Osteocyte (in vitro differentiated cells): ENCODE data around the gene SMAD1. TPM values are rescaled to one million over a fixed set of nuclear protein-coding genes. Genes with fewer than 3 reads are reported as not detected.

Source experiments
- DNase-seq: peaks from one replicate; pipeline ENCODE4 v3.0.0; 2021; ENCODE audit warnings: mixed read lengths; ENCODE audit not compliant: unreplicated experiment; ENCODE audit errors: extremely low spot score
- H3K27ac Mint-ChIP-seq: one replicate; pipeline ENCODE4 v1.8.0; 2021; ENCODE audit warnings: mild to moderate bottlenecking, mixed read lengths; ENCODE audit not compliant: unreplicated experiment
- H3K27me3 Mint-ChIP-seq: one replicate; pipeline ENCODE4 v1.8.0; 2021; ENCODE audit warnings: mixed read lengths; ENCODE audit not compliant: unreplicated experiment
- H3K36me3 Mint-ChIP-seq: one replicate; pipeline ENCODE4 v1.8.0; 2021; ENCODE audit warnings: mixed read lengths; ENCODE audit not compliant: unreplicated experiment
- H3K4me1 Mint-ChIP-seq: one replicate; pipeline ENCODE4 v1.8.0; 2021; ENCODE audit warnings: mixed read lengths; ENCODE audit not compliant: unreplicated experiment
- H3K4me3 Mint-ChIP-seq: one replicate; pipeline ENCODE4 v1.8.0; 2021; ENCODE audit warnings: mild to moderate bottlenecking, moderate library complexity, mixed read lengths; ENCODE audit not compliant: unreplicated experiment
- H3K9me3 Mint-ChIP-seq: one replicate; pipeline ENCODE4 v1.8.0; 2021; ENCODE audit warnings: mixed read lengths; ENCODE audit not compliant: unreplicated experiment
- long read RNA-seq: library from polyadenylated mRNA; unstranded; transcript quantifications from one replicate; pipeline ENCODE4 v2.0.0, GENCODE V29; 2021
- total RNA-seq: library from RNA; stranded (reverse); gene quantifications from 2 replicates; pipeline ENCODE4 v1.2.1, GENCODE V29; 2021
- TF ChIP-seq, protein P1 (sequence below): fragments of 200-600 bp; sonication (generic); IDR thresholded peaks from 2 replicates; pipeline ENCODE4 v1.5.0; 2021; ENCODE audit warnings: antibody characterized with exemption, mild to moderate bottlenecking, moderate library complexity

SMAD1 gene
- 18.1 and 18.6 TPM in 2 replicates for total RNA-seq
- long read RNA-seq, partial matches to known transcripts = 0 of 1 reads
- long read RNA-seq, other reads (novel, unspliced or antisense) = 1 of 1 reads

DNA sequence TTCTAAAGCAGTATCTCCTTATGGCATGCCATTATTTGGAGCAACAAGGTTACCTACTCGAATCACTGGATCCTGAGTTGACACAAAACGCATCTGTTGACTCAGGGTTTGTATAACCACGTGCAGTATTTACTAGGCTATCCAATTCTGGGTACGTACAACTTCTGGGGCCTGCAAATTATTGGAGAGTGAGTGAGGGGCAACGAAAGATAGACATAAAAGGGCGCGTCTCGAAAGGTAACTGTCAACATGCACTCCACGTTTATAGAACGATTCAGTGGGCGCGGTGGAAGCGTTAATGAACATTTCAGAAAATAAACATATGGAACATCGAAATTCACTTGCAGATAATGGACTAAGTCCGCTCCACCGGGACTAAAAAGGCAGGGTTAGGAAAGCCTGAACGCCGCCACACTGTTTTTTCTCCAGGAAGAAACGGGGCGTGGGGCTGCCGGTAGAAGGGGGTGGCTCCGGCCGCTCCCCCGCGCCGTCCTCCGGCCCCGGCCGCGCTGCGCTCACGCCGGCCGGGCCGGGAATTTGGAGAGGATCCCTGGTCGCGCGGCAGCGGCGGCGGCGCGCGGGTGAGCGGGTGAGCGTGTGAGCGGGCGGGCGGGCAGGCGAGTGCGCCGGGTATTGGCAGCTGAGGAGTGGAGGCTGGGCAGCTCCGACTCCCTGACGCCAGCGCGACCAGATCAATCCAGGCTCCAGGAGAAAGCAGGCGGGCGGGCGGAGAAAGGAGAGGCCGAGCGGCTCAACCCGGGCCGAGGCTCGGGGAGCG is at the start of gene SMAD1:
Gene SMAD1, plus strand, starts transcription at position 690 of the 778 bp plus-strand sequence. CDS start 32,761 bp downstream, outside the sequence.
- H3K27me3 Mint-ChIP-seq = no peaks in the 10 kb centered on the region
- H3K27ac Mint-ChIP-seq = peak within 1 kb of the TSS; percentile 82
- peak; percentile 94 for DNase-seq
- H3K4me1 Mint-ChIP-seq = peaks cover 7% of the 10 kb centered on the region
- peak within 1 kb of the TSS; percentile 80 for H3K4me3 Mint-ChIP-seq
- TF ChIP-seq, protein P1, sequence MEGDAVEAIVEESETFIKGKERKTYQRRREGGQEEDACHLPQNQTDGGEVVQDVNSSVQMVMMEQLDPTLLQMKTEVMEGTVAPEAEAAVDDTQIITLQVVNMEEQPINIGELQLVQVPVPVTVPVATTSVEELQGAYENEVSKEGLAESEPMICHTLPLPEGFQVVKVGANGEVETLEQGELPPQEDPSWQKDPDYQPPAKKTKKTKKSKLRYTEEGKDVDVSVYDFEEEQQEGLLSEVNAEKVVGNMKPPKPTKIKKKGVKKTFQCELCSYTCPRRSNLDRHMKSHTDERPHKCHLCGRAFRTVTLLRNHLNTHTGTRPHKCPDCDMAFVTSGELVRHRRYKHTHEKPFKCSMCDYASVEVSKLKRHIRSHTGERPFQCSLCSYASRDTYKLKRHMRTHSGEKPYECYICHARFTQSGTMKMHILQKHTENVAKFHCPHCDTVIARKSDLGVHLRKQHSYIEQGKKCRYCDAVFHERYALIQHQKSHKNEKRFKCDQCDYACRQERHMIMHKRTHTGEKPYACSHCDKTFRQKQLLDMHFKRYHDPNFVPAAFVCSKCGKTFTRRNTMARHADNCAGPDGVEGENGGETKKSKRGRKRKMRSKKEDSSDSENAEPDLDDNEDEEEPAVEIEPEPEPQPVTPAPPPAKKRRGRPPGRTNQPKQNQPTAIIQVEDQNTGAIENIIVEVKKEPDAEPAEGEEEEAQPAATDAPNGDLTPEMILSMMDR = no peak
- no peaks in the 10 kb centered on the region for H3K9me3 Mint-ChIP-seq
- H3K36me3 Mint-ChIP-seq = no peaks in the 10 kb centered on the region

- no peak overlapping the region for H3K27ac Mint-ChIP-seq
- TF ChIP-seq, protein P1 = no peak
- no peaks in the 10 kb centered on the region for H3K36me3 Mint-ChIP-seq
- no peaks in the 10 kb centered on the region for H3K9me3 Mint-ChIP-seq
- no peak overlapping the region for H3K4me3 Mint-ChIP-seq
- H3K4me1 Mint-ChIP-seq = no peaks in the 10 kb centered on the region
- peaks cover 50% of the 10 kb centered on the region for H3K27me3 Mint-ChIP-seq
- no peak for DNase-seq
Measured at GRCh38 chr4:145433684-145434083, 48.0 kb upstream of the SMAD1 start.

- TF ChIP-seq, protein P1 = no peak
- peaks cover 38% of the 10 kb centered on the region for H3K27me3 Mint-ChIP-seq
- H3K36me3 Mint-ChIP-seq = no peaks in the 10 kb centered on the region
- H3K4me1 Mint-ChIP-seq = no peaks in the 10 kb centered on the region
- no peaks in the 10 kb centered on the region for H3K9me3 Mint-ChIP-seq
- DNase-seq = no peak
- no peak overlapping the region for H3K4me3 Mint-ChIP-seq
- no peak overlapping the region for H3K27ac Mint-ChIP-seq
Measured at GRCh38 chr4:145435646-145436045, 46.0 kb upstream of the SMAD1 start.

GRCh38 chr4:145436114-145436513 is 45.5 kb upstream of the SMAD1 start:
- Mint-ChIP-seq H3K9me3 (no peaks in the 10 kb centered on the region), H3K4me1 (no peaks in the 10 kb centered on the region), H3K36me3 (no peaks in the 10 kb centered on the region), H3K4me3 (no peak overlapping the region), H3K27me3 (peaks cover 35% of the 10 kb centered on the region), H3K27ac (no peak overlapping the region)
- TF ChIP-seq, protein P1 = no peak
- DNase-seq = no peak

DNA sequence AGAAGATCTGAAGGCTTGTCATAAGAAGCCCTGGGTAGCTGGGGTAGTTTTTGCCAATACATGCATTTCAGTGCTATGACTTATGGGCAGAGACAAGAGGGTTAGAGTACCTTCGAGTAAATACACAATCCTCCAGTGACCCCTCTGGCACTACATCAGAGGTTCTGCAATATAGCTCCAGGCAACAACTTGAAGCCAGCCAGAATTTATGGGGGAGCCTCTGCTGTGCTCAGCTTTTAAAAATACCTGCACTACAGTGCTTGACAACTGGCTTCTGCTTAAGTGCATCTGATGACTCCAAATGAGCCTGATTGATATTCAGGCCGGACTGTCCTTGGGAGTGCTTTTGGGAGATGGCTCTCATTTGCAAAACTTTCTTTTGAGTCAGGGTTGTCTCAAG is 44.9 kb upstream of the SMAD1 start:
- TF ChIP-seq, protein P1 = no peak
- peaks cover 33% of the 10 kb centered on the region for H3K27me3 Mint-ChIP-seq
- H3K4me1 Mint-ChIP-seq = no peaks in the 10 kb centered on the region
- no peaks in the 10 kb centered on the region for H3K36me3 Mint-ChIP-seq
- H3K9me3 Mint-ChIP-seq = no peaks in the 10 kb centered on the region
- H3K4me3 Mint-ChIP-seq = no peak overlapping the region
- no peak overlapping the region for H3K27ac Mint-ChIP-seq
- DNase-seq = no peak
